ENCODE measurements around the gene RBMS3.
"Not testable (repeated sequence)": the region's sequence is repeated elsewhere in the genome, so short reads cannot be mapped to it uniquely, and the experiment has no call there.

The RBMS3 gene
- total RNA-seq: 2.4 to 3.1 reads per million in 2 donors

GRCh38 chr3:29280404-29281093, at the start of gene RBMS3:
Gene RBMS3 (plus strand): TSS chr3:29281071.
- peak in 1 of 5 experiments; percentile 50 for DNase-seq

DNA sequence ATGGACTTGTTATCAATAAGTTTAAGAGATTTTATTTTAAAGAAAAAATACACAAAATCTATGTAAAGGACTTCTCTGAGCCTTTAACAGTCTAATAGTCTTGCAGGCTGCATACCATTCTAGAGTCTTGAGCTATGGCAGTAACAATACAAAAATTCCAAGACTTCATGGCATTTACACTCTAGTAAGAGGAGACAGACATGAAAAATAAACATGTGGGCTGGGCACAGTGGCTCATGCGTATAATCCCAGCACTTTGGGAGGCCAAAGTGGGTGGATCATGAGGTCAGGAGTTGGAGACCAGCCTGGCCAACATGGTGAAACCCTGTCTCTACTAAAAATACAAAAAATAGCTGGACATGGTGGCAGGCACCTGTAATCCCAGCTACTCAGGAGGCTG, 47.7 kb upstream of the RBMS3 start:
- DNase-seq: not testable (repeated sequence)

GRCh38 chr3:29236146-29236840, 44.6 kb upstream of the RBMS3 start:
- no peak for DNase-seq

DNA sequence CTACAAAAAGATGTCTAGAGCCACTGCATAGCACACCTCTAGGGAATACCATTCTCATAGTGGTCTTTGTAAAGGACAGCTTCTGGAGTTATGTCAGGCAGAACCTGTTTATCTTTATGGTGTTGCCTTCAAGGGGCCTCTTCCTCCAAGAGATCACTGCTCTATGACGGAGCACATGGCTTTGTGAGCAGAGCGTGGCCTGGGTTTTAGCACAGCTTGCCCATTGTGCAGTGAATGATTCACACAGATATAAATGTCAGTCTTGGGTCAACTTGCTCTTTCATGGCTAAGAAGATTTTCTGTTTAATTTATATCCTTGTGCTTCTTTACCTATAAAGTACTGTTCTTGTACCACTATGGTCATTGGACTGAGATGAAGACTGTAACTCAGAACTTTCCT, 41.5 kb upstream of the RBMS3 start:
- DNase-seq: no peak

DNA sequence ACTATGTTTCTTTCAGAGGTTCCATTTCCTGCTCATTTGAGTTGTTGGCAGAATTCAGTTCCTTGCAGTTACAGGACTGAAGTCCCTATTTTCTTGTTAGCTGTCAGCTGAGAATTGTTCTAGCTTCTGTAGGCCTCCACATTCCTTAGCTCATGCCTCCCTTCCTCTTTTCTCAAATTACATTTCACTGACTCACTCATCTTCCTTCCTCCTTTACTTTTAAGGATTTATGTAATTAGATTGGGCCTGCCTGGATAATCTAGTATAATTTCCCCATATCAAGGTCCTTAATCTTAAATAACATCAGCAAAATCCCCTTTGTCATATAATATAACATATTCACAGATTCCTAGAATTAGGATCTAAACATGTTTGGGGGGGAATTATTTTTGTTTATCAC, 40.6 kb upstream of the RBMS3 start:
- DNase-seq: no peak

GRCh38 chr3:29240887-29241286, 40.0 kb upstream of the RBMS3 start:
- no peak for DNase-seq

DNA sequence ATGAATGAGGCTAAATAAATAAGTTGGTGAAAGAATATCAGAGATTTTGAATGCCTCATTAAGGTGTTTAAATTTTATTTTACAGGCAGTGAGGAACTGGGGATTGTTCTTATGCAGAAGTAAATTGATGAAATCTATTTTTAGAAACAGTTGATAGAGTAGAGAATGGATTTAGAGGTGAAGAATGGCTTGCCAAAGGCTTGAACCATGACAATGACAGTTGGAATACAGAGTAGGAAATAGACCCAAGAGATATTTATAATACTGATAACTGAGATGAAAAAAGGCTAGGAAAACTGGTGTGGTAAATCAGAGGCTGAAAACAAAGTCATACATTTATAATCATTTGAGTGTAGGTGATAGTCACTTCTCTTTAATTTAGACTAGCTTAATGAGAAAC, 39.0 kb upstream of the RBMS3 start:
- no peak for DNase-seq

DNA sequence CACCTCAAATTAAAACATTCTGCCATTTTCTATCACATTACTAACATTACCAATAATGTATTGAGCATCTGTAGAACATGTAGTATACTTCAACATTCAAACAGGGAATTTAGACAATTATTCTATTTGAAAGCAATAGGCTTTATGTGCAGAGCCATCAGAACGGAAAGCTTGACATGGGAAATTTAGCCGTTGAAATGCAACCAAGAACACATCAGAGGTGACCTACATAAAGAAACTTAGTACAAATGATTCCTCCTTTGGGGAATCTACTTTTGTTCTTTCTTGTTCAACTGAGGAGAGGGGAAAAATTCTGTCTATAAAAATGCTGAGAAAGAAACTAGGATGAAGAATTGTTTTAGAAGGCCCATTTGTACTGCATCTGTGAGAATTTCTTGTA, 38.6 kb upstream of the RBMS3 start:
- no peak for DNase-seq

- DNase-seq: no peak
Measured at GRCh38 chr3:29245441-29245840, 35.4 kb upstream of the RBMS3 start.

DNA sequence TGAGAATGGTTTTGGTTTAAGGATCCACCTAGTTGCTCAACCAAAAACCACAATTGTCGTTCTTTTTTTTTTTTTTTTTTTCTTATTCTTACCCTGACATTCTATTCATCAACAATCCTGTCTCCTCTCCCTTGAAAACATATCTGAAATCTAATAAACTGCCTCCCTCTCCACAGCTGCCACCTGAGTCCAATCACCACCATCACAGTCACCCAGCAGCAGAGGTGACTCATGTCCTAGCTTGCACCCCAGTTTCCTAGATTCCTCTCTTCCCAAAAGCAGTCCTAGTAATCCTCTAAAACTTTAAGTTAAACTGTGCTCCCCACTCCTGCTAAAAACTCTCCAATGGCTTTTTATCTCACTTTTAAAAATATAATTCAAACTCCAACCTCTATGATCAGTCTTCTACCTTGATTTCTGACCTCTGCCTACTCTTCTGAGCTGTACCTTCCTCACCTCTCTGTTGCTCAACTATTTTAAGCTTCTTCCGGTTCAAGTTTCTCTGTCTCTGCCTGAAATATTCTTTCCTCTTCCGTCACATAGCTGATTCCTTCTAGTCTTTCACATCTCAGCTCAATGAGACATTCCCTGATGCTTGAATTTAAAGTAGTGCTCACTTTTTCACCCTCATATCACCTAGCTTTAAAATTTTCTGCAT, 33.7 kb upstream of the RBMS3 start:
- no peak for DNase-seq

DNA sequence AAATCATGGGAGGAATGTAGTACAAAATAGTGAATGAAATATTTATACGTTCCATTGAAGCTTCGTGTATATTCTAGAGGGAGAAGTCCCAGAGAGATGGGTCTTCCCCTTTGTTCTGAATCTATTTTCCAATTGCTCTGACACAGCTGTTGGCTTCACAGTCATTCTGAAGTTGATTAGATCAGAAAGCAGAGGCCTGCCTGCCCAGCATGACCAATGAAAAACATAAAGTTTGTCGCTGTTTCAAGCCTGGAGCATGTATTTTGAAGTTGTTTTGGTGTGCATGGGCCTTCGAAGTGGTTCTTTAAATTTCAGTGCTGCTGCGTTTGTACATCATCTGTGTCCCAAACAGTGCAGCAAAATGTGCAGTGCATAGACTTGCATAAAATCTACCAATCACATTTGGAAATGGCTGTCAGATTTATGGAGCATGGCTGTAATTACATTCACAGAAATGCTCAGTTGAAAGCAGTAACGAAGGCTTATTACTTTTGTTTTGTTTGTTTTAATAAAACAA, 31.0 kb upstream of the RBMS3 start:
- DNase-seq: no peak

DNA sequence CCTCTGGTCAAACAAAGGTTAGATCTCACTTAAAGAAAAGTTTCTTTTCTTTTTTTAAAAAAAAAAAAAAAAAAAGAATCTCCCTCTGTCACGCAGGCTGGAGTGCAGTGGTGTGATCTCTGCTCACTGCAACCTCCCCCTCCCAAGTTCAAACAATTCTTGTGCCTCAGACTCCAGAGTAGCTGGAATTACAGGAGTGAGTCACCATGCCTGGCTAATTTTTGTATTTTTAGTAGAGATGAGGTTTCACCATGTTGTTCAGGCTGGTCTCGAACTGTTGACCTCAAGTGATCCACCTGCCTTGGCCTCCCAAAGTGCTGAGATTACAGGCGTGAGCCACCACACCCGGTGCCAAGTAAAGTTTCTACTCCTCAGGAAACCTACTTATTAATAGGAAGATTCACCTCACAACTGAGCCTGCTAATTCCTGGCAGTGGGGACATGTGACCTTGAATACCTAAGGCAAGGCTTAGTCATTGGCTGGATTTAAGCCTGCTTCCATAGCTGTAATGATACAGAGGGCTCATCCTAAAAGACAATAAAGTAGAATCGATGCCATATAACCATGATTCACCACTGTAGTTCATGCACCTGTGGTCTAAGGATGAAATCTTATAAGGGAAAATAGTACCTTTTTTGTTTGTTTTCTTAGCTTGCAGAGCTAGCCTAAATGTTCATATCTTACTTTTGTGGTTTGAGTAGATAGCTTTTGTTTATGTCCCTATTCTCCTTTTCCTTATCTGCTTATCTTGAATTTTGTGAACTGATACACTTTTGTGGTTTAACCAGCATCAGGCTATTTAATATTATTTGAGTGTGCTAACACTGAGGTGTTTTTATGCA, 24.8 kb upstream of the RBMS3 start:
- DNase-seq: peak in 1 of 5 experiments; percentile 51

DNA sequence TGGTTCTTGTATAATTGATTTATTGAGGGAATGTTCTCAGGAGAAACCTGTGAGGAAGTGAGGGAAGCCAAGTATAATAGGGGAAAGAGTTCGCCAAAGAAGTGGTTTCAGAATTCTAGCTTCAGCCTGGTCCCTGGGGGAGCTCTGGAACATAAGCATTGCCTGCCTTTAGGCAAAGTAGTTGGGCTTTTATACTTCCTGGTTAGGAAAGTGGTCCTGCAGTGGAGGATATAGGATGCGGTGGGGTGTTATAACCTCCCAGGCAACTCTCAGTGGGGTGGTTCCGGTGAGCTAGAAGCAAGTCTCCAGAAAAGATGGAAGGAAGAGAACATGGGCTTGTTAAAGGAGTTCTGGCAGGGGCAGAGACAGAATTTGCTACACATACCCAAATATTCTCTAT, 22.7 kb upstream of the RBMS3 start:
- DNase-seq: no peak

GRCh38 chr3:29261119-29261518, 19.8 kb upstream of the RBMS3 start:
- no peak for DNase-seq

- no peak for DNase-seq
Measured at GRCh38 chr3:29263476-29263875, 17.4 kb upstream of the RBMS3 start.

DNA sequence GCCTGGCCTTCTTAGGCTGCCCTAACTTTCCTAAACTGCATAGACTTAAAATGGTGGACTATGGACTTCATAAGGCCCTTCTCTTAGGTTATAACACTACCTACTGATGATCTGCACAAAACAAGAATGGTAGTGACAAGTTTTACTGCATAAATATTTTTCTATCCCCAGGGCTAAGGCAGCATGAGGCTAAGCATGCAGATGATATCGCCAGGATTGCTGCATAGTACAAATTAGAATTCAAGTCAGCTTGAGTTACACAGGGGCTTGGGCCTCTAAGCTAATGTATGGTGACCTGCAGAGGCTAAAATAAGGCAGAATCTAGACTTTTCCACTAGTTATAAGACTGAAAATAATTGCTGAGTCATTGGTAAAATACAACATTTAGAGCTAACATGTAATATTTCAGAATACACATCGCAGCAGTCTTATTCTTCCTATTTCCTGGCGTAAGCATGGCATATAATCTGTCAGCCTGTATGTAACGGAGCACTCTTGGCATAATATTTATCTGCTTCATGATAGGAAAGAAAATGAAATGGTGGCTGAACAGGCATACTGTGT, 15.3 kb upstream of the RBMS3 start:
- DNase-seq: no peak

DNA sequence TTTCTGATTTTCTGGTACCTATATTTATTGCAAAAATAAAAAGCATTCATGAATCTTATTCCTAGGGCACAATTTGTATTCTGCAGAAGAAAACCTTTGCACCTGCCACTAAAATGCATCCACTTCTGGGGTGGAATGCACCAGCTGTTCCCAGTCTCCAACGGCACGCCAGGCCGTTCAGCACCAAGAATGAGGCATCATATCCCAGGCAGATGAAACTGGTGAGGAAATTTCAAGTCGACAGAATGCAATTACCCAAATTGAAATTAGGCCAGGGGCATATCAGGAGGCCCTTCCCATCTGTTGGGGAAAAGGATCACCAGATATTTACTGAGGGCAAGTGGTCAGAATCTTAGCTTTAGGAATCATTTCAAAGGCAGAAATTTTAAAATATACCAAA, 13.6 kb upstream of the RBMS3 start:
- no peak for DNase-seq

DNA sequence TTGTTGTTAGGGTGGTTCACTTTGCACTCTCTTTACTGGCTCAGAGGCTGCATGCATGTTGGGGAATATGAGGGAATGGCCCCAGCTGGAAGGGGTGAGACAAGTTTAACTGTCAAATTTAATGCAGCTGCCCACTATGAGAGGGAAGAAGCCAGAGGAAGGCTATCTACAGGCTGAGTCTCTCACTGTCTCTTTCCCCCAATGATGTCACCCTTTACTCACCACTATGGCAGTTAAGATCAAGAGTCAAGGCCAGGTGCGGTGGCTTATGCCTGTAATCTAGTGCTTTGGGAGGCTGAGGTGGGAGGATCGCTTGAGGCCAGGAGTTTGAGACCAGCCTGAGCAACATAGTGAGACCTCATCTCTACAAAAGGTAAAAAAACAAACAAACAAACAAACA, 12.2 kb upstream of the RBMS3 start:
- DNase-seq: no peak

DNA sequence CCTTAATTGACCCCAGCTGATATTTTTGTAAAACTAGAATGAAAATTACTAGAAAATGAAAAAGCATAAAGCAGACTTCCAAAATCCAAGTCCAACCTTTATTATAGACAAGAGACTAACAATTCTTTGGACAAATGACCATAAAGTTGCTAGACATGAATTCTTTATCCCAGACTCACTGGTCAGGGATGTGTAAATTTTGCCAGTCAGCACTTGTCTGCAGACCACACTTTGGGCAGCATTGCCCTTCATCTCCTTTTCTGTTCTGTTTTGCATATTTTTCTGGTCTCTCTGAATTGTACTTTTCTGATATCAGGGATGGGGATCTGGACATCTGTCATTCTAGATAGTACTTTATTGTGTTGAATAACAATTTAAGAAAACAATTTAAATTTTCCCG, 10.1 kb upstream of the RBMS3 start:
- no peak for DNase-seq

GRCh38 chr3:29271475-29271874, 9.4 kb upstream of the RBMS3 start:
- DNase-seq: no peak

DNA sequence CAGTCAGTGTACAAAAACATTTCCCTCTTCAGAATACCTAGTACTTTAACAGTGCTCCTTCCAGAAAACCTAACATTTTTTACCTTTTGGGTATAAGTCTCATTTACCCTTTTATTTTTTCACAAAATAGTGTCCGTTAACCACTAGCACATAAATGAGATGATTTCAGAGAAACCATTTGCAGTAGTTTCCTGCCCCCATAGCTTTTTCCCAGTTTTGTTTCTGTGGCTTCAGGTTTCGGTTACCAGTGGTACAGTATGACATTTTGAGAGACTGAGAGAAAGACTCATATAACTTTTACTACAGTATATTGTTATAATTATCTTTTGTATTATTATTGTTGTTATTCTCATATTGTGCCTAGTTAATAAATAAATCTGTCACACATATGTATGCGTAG, 6.2 kb upstream of the RBMS3 start:
- no peak for DNase-seq

DNA sequence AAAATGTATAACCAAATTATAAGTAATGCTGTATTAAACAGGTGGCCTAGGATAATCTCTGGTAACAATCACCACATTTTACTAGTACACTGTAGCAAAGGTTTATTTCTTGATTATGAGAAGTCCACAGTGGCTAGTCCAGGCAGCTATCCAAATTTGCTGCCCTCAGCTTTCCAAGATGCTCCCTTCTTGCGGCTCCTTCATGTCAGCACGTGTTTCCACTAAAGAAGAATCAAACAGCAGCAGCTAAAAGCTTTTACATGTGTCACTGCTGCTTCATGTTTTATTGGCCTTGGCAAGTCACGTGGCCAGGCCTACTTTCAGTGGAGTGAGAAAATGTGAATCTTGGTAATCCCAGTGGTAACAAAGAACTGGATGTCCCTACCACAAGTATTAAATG, 5.6 kb upstream of the RBMS3 start:
- DNase-seq: no peak

DNA sequence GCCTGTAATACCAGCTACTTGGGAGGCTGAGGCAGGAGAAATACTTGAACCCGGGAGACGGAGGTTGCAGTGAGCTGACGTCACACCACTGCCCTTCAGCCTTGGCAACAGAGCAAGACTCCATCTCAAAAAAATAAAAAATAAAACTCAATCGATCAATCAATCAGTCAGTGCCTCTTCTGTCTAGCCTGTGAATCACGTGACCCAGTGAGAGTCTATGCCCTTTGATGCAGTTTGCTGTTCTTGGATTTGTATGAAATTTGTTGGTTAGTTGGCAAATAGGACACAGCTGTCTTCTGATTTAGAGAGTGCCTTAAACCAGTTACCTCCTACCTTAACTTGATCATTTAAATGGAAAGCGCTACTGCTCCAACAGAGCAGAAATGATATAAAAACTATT, 3.6 kb upstream of the RBMS3 start:
- no peak for DNase-seq

Data from T-helper 2 cell (primary cell).